ENCODE measurements around the gene DHRS12. TPM values are rescaled to one million over a fixed set of nuclear protein-coding genes. Genes with fewer than 3 reads are reported as not detected.

DHRS12 gene
- total RNA-seq, 4 donors from 2014 or later = 11.8 to 22.2 (median 17.4) TPM

DNA sequence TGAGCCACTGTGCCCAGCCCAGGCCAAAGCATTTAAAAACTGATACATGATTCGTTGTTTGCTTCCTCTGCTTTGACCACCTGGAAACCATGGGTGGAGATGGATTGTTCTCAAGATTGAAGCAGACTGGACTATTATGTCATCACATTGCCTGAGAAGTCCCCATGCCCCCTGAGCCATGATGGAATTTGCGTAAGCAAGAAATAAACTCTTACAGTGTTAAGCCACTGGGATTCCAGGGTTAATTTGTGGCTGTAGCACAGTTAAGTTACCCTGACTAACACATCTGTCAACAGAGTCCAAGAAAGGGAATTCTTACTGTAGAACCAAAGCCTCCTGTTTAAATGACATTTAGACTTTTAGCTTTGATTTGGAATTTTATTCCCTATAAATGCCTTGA lies 19.4 kb upstream of the DHRS12 start:
- DNase-seq (ENCODE audit: low spot score) (no peak), ATAC-seq (ENCODE audit: low FRiP score) (no peak)
- TF ChIP-seq, protein P1, sequence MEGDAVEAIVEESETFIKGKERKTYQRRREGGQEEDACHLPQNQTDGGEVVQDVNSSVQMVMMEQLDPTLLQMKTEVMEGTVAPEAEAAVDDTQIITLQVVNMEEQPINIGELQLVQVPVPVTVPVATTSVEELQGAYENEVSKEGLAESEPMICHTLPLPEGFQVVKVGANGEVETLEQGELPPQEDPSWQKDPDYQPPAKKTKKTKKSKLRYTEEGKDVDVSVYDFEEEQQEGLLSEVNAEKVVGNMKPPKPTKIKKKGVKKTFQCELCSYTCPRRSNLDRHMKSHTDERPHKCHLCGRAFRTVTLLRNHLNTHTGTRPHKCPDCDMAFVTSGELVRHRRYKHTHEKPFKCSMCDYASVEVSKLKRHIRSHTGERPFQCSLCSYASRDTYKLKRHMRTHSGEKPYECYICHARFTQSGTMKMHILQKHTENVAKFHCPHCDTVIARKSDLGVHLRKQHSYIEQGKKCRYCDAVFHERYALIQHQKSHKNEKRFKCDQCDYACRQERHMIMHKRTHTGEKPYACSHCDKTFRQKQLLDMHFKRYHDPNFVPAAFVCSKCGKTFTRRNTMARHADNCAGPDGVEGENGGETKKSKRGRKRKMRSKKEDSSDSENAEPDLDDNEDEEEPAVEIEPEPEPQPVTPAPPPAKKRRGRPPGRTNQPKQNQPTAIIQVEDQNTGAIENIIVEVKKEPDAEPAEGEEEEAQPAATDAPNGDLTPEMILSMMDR (IDR thresholded peaks at IDR 0.05) = no peak

DNA sequence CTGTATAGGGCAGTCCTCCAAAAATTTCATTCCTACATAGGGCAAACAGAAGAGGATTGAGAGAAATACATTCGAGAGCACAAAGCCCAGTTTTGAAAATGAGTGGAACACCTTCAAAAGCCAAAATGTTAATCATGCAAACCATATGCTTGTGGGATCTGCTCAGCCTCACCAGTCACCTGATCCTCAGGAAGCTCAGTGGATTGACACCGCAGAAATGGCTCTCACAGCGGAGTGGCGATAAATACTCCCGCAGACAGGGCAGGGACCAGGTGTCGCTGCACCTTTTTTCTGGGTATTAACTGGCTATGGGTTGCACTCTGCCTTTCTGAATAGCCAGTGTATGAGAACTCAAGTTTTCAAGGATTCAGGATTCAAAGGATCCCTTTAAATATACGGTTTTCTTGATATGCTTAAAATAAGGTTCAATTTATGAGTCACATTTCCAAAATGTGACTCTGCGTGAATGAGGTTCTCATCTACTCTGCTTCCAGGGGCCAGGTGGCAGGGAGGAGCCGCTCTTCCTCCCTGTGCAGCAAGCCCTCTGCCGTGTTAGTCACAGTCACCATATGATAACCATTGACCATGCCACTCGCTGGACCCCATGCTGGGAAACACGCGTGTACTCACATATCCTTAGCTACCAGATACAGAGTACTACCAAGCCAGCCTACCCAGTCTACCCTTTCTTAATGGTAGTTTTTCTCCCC lies 18.3 kb upstream of the DHRS12 start:
- DNase-seq (ENCODE audit: low spot score) (no peak), ATAC-seq (ENCODE audit: low FRiP score) (no peak)
- TF ChIP-seq, protein P1 (IDR thresholded peaks at IDR 0.05) = no peak

DNA sequence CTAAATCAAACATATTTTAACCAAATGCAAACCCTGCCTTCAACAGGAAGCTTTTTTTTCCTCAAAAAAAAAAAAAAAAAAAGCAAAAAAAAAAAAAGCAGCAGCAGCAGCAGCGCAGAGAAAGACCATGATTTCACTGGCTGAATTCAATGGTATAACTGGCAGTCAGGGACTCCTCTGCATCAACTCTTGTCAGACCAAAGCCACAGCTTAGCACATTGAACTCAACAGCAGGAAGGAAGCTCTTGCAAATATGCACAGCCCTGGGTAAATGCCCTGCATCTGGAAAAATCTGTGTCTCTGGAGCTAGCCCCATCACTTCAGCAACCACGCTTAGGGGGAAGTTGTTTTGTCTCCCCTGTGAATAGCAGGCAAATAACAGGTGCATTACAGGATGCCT lies 17.6 kb upstream of the DHRS12 start:
- TF ChIP-seq, protein P1 (IDR thresholded peaks at IDR 0.05) = no peak
- ATAC-seq (ENCODE audit: low FRiP score) (no peak), DNase-seq (ENCODE audit: low spot score) (no peak)

DNA sequence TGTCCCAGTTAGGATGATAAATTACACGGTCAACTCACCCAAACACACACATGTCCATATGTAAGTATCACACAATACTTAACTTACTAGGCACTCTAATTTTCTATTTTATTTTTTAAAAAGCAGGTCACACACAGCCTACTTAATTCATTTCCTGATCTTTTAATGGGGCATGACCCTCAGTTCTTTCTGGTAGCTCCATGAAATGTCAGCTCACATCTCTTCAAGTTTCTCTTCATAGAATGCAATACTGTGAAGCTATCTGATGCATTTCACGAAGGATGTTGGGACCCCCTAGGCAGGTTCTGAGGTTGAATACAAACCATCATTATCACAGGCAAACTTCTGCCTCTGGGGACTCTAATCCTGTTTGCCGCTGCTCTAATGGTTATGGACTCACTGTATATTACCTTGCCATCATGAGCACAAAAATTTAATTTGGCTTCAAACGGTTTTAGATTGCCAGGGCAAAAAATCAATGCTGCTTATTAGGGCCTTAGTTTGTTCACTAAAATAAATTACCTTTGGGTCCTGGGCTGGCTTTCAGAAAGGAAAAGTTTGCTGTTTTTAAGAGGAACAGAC lies 16.1 kb upstream of the DHRS12 start:
- ATAC-seq (ENCODE audit: low FRiP score) (no peak), DNase-seq (ENCODE audit: low spot score) (no peak)
- TF ChIP-seq, protein P1 (IDR thresholded peaks at IDR 0.05) = no peak

DNA sequence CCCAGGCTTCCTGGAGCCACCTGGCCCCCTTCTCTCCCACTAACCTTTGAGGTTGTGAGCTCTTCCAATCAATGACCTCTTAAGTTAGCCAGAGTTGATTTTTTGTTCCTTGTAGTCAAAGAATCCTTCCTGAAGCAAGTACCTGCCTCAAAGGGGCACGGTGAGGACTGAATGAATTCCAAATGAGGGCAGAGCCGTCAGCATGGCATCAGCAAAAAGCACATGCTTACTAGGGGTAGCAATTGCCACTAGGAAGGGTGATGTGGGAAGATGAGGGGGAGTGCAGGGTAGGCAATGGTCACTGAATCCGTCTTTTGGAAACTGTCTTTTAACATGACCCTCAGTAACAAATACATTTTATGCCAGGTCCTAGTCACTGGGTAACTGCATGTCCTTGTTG lies 15.6 kb upstream of the DHRS12 start:
- DNase-seq (ENCODE audit: low spot score) (no peak), ATAC-seq (ENCODE audit: low FRiP score) (no peak)
- TF ChIP-seq, protein P1 (IDR thresholded peaks at IDR 0.05) = no peak

DNA sequence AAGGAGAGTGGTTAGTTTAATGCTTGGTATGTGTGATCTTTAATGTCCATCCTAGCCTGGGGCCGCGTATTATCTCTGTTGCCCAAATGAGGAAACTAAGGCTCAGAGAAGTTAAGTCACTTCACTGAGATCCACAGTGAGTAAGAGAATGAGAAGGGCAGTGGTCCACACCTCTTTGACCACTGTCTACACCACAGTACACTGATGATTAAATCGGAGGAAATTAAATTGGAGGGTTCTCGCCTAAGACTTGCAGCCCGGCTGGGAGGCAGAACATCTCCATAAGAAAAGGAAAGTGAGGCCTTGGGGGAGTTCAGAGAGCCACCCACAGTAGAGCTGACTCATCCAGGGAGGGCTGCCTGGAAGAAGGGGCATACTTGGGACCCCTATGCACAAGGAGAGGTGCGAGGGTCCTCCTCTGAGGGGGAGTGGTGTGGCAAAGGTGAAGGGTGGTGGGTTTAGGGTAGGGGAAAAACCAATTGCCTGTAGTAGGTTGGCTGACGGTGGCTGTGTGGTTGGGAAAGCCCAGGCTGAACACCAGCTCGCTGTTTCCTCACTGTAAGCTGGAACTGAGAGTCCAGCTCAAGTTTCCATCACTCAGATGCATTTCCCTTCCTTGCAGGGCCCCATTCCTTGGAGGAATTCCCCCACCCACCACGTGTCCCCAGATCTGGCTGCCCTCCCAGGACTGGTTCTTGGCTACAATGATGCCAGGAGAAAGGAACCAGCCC lies 15.0 kb upstream of the DHRS12 start:
- ATAC-seq (ENCODE audit: low FRiP score) (no peak), DNase-seq (ENCODE audit: low spot score) (no peak)
- TF ChIP-seq, protein P1 (IDR thresholded peaks at IDR 0.05) = no peak
